ES-I3 (cell line): Measurements from ENCODE around the gene IFNGR1.
"Not testable (repeated sequence)": the region's sequence is repeated elsewhere in the genome, so short reads cannot be mapped to it uniquely, and the experiment has no call there.

Source experiments
- H3K36me3 ChIP-seq: 2 replicates; pipeline ENCODE4 v1.6.1; 2013; ENCODE audit warnings: mild to moderate bottlenecking, low read length, control low read depth, moderate library complexity; ENCODE audit not compliant: insufficient read depth
- H3K4me1 ChIP-seq: 2 replicates; pipeline ENCODE4 v1.6.1; 2013; ENCODE audit warnings: mild to moderate bottlenecking, control low read depth, low read length; ENCODE audit not compliant: insufficient read depth
- H3K9ac ChIP-seq: 2 replicates; pipeline ENCODE4 v1.6.1; 2013; ENCODE audit warnings: low read depth, mild to moderate bottlenecking, low read length, moderate library complexity
- H3K9me3 ChIP-seq: 2 replicates; pipeline ENCODE4 v1.6.1; 2013; ENCODE audit warnings: mild to moderate bottlenecking, low read length, moderate library complexity; ENCODE audit not compliant: control insufficient read depth, insufficient read depth

Gene IFNGR1

GRCh38 chr6:137211910-137212309 lies 7.3 kb downstream of the IFNGR1 start:
- Histone ChIP-seq H3K9me3 (peaks cover 28% of the 10 kb centered on the region), H3K36me3 (peaks cover 3% of the 10 kb centered on the region), H3K4me1 (0 out of 2 replicates have a peak, but pooled peaks cover 3% of the 10 kb centered on the region), H3K9ac (no peak overlapping the region)

GRCh38 chr6:137210903-137211302 lies 8.3 kb downstream of the IFNGR1 start:
- Histone ChIP-seq H3K9ac (no peak overlapping the region), H3K36me3 (peaks cover 3% of the 10 kb centered on the region), H3K9me3 (peaks cover 28% of the 10 kb centered on the region), H3K4me1 (no peaks in the 10 kb centered on the region)

- Histone ChIP-seq H3K36me3 (peaks cover 8% of the 10 kb centered on the region), H3K4me1 (no peaks in the 10 kb centered on the region), H3K9me3 (peaks cover 22% of the 10 kb centered on the region), H3K9ac (no peak overlapping the region)
Measured at GRCh38 chr6:137208279-137208678, 10.9 kb downstream of the IFNGR1 start.

DNA sequence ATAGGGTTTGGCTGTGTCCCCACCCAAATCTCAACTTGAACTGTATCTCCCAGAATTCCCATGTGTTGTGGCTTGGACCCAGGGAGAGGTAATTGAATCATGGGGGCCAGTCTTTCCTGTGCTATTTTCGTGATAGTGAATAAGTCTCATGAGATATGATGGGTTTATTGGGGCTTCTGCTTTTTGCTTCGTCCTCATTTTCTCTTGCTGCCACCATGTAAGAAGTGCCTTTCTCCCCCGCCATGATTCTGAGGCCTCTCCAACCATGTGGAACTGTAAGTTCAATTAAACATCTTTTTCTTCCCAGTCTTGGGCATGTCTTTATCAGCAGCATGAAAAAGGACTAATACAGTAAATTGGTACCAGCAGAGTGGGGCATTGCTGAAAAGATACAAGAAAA lies 11.7 kb downstream of the IFNGR1 start:
- H3K36me3 ChIP-seq, H3K4me1 ChIP-seq, H3K9ac ChIP-seq: not testable (repeated sequence)
- peaks cover 21% of the 10 kb centered on the region for H3K9me3 ChIP-seq

DNA sequence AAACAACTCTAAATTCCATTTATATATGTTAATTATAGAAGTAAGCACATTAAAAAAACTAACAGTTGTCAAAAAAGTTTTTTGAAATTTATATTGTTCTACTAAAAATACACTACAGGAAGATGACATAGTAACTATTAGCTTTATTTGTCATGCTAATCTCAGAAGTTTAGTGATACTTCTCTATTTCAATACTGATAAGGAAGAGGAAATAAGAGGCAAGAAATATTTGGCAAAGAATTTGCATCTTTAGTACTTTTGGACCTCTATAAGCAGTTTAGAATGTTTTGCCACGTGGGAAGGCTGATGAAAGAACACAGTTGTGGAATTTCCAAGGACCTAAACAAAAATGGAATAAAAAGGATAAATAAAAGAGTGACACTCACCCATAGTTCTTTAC lies 12.6 kb downstream of the IFNGR1 start:
- H3K9me3 ChIP-seq = peaks cover 18% of the 10 kb centered on the region
- peaks cover 6% of the 10 kb centered on the region; the same call in 1 of the 2 replicates for H3K36me3 ChIP-seq
- no peak overlapping the region for H3K9ac ChIP-seq
- H3K4me1 ChIP-seq = no peaks in the 10 kb centered on the region

GRCh38 chr6:137203256-137203655 lies 15.9 kb downstream of the IFNGR1 start:
- Histone ChIP-seq H3K9me3 (peaks cover 4% of the 10 kb centered on the region), H3K36me3 (peaks cover 9% of the 10 kb centered on the region), H3K4me1 (no peaks in the 10 kb centered on the region), H3K9ac (no peak overlapping the region)

GRCh38 chr6:137202078-137202477 lies 17.1 kb downstream of the IFNGR1 start:
- no peaks in the 10 kb centered on the region; the same call in none of the 2 replicates for H3K9me3 ChIP-seq
- no peaks in the 10 kb centered on the region for H3K4me1 ChIP-seq
- peaks cover 15% of the 10 kb centered on the region for H3K36me3 ChIP-seq
- no peak overlapping the region for H3K9ac ChIP-seq

GRCh38 chr6:137201006-137201405 lies 18.2 kb downstream of the IFNGR1 start:
- H3K4me1 ChIP-seq = no peaks in the 10 kb centered on the region
- no peaks in the 10 kb centered on the region for H3K9me3 ChIP-seq
- H3K9ac ChIP-seq = no peak overlapping the region
- H3K36me3 ChIP-seq = peaks cover 15% of the 10 kb centered on the region

DNA sequence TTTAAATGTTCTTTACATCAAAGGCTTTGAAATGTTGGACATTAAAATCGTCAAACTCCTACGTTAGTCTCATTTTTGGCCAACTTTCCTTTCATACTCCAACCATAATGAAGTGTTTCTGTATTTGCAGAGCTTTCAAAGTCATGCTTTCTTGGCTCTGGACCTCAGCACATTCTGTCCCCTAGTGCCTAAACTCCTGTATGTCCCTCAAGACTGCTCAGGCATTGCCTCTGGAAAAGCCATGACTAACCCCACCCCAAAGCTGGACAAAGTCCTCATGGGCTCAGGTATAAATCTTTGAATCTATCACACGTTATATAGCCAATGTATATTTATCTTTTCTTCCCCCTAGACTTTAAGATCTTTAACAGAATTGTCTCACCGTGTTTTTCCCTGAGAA lies 18.9 kb downstream of the IFNGR1 start:
- no peak overlapping the region for H3K9ac ChIP-seq
- peaks cover 15% of the 10 kb centered on the region for H3K36me3 ChIP-seq
- H3K4me1 ChIP-seq = no peaks in the 10 kb centered on the region
- no peaks in the 10 kb centered on the region for H3K9me3 ChIP-seq

DNA sequence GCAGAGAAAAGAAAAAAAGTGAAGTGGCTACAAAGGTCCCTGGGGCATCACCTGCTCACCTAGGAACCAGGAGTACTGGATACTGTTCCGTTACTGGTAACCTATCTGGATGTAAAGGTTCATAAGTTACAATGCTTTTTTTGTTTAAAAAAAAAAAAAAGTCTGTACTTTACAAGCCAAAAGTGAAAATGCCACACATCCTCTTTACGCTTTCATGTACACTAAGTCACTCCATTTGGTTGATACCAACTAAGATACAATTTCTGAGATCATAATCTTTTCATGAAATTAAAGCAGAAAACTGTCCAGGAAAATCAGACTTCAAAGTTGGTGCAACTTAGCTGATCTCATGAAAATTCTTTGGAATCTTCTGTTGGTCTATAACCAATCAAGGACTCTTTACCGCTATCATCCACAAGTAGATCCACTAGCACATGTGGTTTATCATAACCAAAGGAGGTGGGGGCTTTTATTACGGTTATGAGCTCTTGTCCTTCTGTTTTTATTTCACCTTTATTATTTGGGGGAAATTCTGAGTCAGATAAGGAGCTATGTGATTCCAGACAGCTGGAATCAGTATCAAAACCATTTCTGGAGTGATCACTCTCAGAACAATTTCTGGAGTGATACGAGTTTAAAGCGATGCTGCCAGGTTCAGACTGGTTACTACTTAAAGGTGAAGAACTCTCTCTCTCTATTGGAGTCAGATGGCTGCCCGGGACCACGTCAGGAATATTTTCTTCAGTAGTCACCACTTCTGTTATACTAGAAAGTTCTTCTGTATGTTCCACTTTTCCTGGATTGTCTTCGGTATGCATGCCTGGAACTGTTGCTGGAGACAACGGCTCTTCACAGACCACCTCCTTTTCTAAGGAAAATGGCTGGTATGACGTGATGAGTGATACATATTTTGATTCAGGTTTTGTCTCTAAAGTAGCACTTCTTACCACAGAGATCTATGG lies 21.2 kb downstream of the IFNGR1 start:
- Histone ChIP-seq H3K9ac (no peak overlapping the region), H3K9me3 (no peaks in the 10 kb centered on the region; the same call in 1 of the 2 replicates), H3K4me1 (no peaks in the 10 kb centered on the region), H3K36me3 (peaks cover 9% of the 10 kb centered on the region; the same call in 1 of the 2 replicates)

GRCh38 chr6:137193256-137194070 lies 25.7 kb downstream of the IFNGR1 start:
- Histone ChIP-seq H3K9ac (no peak overlapping the region), H3K9me3 (peaks cover 21% of the 10 kb centered on the region), H3K36me3 (peaks cover 8% of the 10 kb centered on the region; the same call in 1 of the 2 replicates), H3K4me1 (no peaks in the 10 kb centered on the region)

DNA sequence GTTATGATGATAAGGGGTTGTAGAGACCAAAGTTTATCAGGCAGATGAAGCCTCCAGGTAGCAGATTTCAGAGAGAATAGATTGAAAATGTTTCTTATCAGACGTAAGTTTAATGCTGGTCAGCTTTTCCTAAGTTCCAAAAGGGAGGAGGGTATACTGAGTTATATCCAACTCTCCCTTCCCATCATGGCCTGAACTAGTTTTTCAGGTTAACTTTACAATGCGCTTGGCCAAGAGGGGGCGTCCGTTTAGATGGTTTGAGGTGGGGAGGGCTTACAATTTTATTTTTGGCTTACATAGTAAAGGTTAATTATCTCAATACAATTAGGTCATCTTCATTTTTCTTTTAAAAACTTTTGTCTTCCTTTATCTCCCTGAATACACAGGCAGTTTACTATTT lies 26.4 kb downstream of the IFNGR1 start:
- H3K36me3 ChIP-seq = 0 out of 2 replicates have a peak, but pooled peaks cover 2% of the 10 kb centered on the region
- no peaks in the 10 kb centered on the region for H3K4me1 ChIP-seq

DNA sequence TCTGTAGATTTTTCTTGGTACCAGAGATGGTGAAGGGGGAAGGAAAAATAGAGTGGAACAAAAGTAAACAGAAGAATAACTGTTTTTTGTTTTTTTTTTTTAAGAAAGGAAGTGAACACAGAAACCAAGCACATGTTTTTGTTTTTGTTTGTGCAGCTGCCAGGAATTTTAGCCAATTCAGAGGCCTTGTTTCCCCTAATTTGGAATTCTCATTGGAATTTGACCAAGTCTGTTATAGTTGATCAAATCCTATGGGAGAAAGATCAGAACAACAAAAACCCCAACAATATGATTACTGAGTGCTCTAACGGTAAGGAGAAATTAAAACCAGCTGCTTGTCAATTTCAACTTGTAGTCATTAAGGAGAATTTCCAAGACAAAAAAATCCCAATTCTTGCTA lies 27.5 kb downstream of the IFNGR1 start:
- no peak overlapping the region for H3K9ac ChIP-seq
- no peaks in the 10 kb centered on the region for H3K36me3 ChIP-seq
- no peaks in the 10 kb centered on the region for H3K4me1 ChIP-seq
- peaks cover 32% of the 10 kb centered on the region for H3K9me3 ChIP-seq

More for the DNA sequence above, 26.4 kb downstream of the IFNGR1 start:
- no peak overlapping the region for H3K9ac ChIP-seq
- H3K9me3 ChIP-seq = peaks cover 27% of the 10 kb centered on the region

DNA sequence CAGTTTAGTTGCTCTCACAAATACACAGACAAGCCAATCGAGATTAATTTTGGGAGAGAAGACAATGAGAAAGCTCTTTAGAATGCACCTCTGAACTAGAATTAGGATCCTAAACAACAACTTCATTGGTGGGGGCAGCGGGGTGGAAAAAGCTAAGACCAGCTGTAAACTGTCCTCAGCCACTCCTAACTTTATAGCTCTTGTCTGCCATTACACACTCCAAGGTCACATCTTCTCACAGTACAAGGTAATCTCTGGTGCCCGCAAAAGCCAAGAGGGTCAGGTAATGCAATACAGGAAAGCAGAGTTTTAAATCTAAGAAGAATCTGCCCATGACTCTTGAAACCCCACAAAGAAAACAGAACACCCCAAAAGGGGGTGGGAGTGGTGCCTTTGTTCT lies 27.9 kb downstream of the IFNGR1 start:
- Histone ChIP-seq H3K9me3 (peaks cover 32% of the 10 kb centered on the region), H3K4me1 (no peaks in the 10 kb centered on the region), H3K9ac (no peak overlapping the region), H3K36me3 (no peaks in the 10 kb centered on the region)
